K562 (cell line): ENCODE results near the gene BTBD16. TPM values are rescaled to one million over a fixed set of nuclear protein-coding genes. Genes with fewer than 3 reads are reported as not detected.

ENCODE experiments used
- ATAC-seq: fragments of 200-7000 bp; cut with Tn5 transposase; 3 replicates; pipeline ENCODE4 v1.9.1; 2020; ENCODE audit warnings: moderate library complexity
- BruUV-seq: library from RNA; stranded (reverse); fragments of 400-500 nt; replicated peaks from 2 replicates; lab custom pipeline; 2021; lab: Mats Ljungman, UMichigan
- CTCF ChIA-PET: fragments of 300-600 bp; formaldehyde crosslinking; extraction: SDS; loops from one replicate; lab custom pipeline; 2021; ENCODE audit warnings: low intra/inter-chr PET ratio; lab: Yijun Ruan, JAX
- POLR2A ChIA-PET: fragments of 300-600, 350-650 bp; sonication (Branson Sonifier 250); formaldehyde crosslinking; extraction: SDS; loops from one replicate; lab custom pipeline; 2021; ENCODE audit warnings: antibody characterized with exemption, inconsistent platforms; lab: Yijun Ruan, JAX
- DNase-seq, 4 experiments: peaks; one replicate each; pipeline versions ENCODE4 v3.0.0 to v3.0.0-alpha.2; 2011 to 2018; ENCODE audit warnings: low spot score in 3 of 4, mixed read lengths in 3 of 4; ENCODE audit errors: extremely low read depth in 1 of 4
- FAIRE-seq: peaks from 2 replicates; lab custom pipeline; 2011; peaks lifted over from hg19 to GRCh38; lab: Jason Lieb, UNC
- H2AFZ ChIP-seq: 2 replicates; pipeline ENCODE4 v1.6.0; 2011; ENCODE audit warnings: low read depth, low read length, control low read depth, inconsistent platforms
- H3K27ac ChIP-seq: fragments of 200-600 bp; 3 replicates; pipeline ENCODE4 v1.8.0; 2011; ENCODE audit warnings: low read depth, mild to moderate bottlenecking, control low read depth, inconsistent platforms, low read length, moderate library complexity, mixed read lengths; ENCODE audit errors: extremely low read depth
- H3K27me3 ChIP-seq, 2 experiments: fragments of 300-600 bp in 1 of 2; 2 replicates in 1 of 2; 3 replicates in 1 of 2; pipeline versions ENCODE4 v1.6.0 to v1.8.0; 2011; ENCODE audit warnings: inconsistent platforms in 2 of 2, low read length in 2 of 2, mild to moderate bottlenecking in 1 of 2, mixed read lengths in 1 of 2, moderate library complexity in 1 of 2; ENCODE audit not compliant: control insufficient read depth in 2 of 2, insufficient read depth in 2 of 2
- H3K36me3 ChIP-seq: fragments of 300-600 bp; 3 replicates; pipeline ENCODE4 v1.8.0; 2011; ENCODE audit warnings: mild to moderate bottlenecking, low read length, inconsistent platforms; ENCODE audit not compliant: control insufficient read depth, insufficient read depth
- H3K4me1 ChIP-seq, 2 experiments: fragments of 200-600 bp in 1 of 2; replicated peaks in 1 of 2; 2 replicates in 1 of 2; 3 replicates in 1 of 2; pipeline versions ENCODE4 v1.5.1 to v1.8.0; 2011; ENCODE audit warnings: inconsistent platforms in 2 of 2, low read length in 2 of 2, mild to moderate bottlenecking in 1 of 2, mixed read lengths in 1 of 2, moderate library complexity in 1 of 2; ENCODE audit not compliant: control insufficient read depth in 2 of 2, insufficient read depth in 2 of 2
- H3K4me2 ChIP-seq: 2 replicates; pipeline ENCODE4 v1.6.1; 2011; ENCODE audit warnings: low read length, control low read depth, inconsistent platforms, mixed read lengths; ENCODE audit not compliant: insufficient read depth
- H3K4me3 ChIP-seq: fragments of 200-600 bp; sonication (generic), shearing (Covaris generic); 2 replicates; pipeline ENCODE4 v1.5.1; 2016; ENCODE audit warnings: control low read depth, inconsistent platforms
- H3K79me2 ChIP-seq: fragments of 200-600 bp; 3 replicates; pipeline ENCODE4 v1.8.0; 2011; ENCODE audit warnings: low read length, inconsistent platforms; ENCODE audit not compliant: control insufficient read depth, insufficient read depth
- H3K9ac ChIP-seq, 2 experiments: 2 replicates each; pipeline versions ENCODE4 v1.6.0 to v1.6.1; 2011; ENCODE audit warnings: low read depth in 2 of 2, low read length in 2 of 2, control low read depth in 1 of 2, inconsistent platforms in 1 of 2, mild to moderate bottlenecking in 1 of 2, mixed read lengths in 1 of 2; ENCODE audit not compliant: insufficient read depth in 1 of 2
- H3K9me1 ChIP-seq: one replicate; pipeline ENCODE4 v1.6.0; 2011; ENCODE audit warnings: inconsistent platforms, mild to moderate bottlenecking, low read length, moderate library complexity; ENCODE audit not compliant: control insufficient read depth, insufficient read depth
- H3K9me3 ChIP-seq: replicated peaks from 2 replicates; pipeline ENCODE4 v1.5.1; 2011; ENCODE audit warnings: low read depth, low read length, inconsistent platforms; ENCODE audit not compliant: control insufficient read depth, insufficient read depth
- H4K20me1 ChIP-seq: replicated peaks from 2 replicates; pipeline ENCODE4 v1.6.1; 2011; ENCODE audit warnings: low read length, inconsistent platforms, mixed read lengths; ENCODE audit not compliant: control insufficient read depth, insufficient read depth
- ATF2 ChIP-seq: sonication (generic); formaldehyde crosslinking; IDR thresholded peaks from 2 replicates; pipeline ENCODE4 v1.8.1; 2022; ENCODE audit warnings: missing genetic modification reagents
- BDP1 ChIP-seq: IDR thresholded peaks from 3 replicates; pipeline ENCODE4 v1.6.1; 2011; ENCODE audit not compliant: insufficient read length, insufficient read depth
- FOSL1 ChIP-seq: fragments of 200-800 bp; sonication (Bioruptor generic); conservative IDR thresholded peaks from 2 replicates; pipeline ENCODE4 v1.6.1; 2016; ENCODE audit warnings: missing genetic modification characterization, missing compliant biosample characterization
- HES1 ChIP-seq: fragments of 450-650 bp; IDR thresholded peaks from 2 replicates; pipeline ENCODE4 v1.6.1; 2016; ENCODE audit warnings: low read depth, mild to moderate bottlenecking, moderate library complexity
- MYNN ChIP-seq, 2 experiments: sonication (generic); formaldehyde crosslinking in 1 of 2; IDR thresholded peaks; 2 replicates each; pipeline versions ENCODE4 v1.5.0 to v1.6.1; 2016 to 2020; ENCODE audit warnings: antibody characterized with exemption in 1 of 2, missing genetic modification reagents in 1 of 2
- SP2 ChIP-seq: IDR thresholded peaks from 2 replicates; pipeline ENCODE4 v1.6.1; 2011; ENCODE audit warnings: mild to moderate bottlenecking, low read depth, low read length, moderate library complexity; ENCODE audit not compliant: poor library complexity, severe bottlenecking; ENCODE audit errors: extremely low read depth
- THRAP3 ChIP-seq: fragments of 450-650 bp; IDR thresholded peaks from 2 replicates; pipeline ENCODE4 v1.6.1; 2016; ENCODE audit warnings: mild to moderate bottlenecking, inconsistent platforms, borderline replicate concordance
- TRIM28 ChIP-seq: fragments of 450-650 bp; IDR thresholded peaks from 2 replicates; pipeline ENCODE4 v1.6.1; 2017
- ZBTB9 ChIP-seq: fragments of 450-650 bp; formaldehyde crosslinking; IDR thresholded peaks from 2 replicates; pipeline ENCODE4 v1.4.0; 2020; ENCODE audit warnings: mild to moderate bottlenecking, moderate library complexity
- ZNF551 ChIP-seq: fragments of 250-450 bp; sonication (Bioruptor Pico); IDR thresholded peaks from 2 replicates; pipeline ENCODE4 v1.5.0; 2021; ENCODE audit warnings: mild to moderate bottlenecking, moderate library complexity
- ZNF639 ChIP-seq, 2 experiments: fragments of 200-800 bp in 1 of 2; sonication (Bioruptor generic) in 1 of 2; sonication (generic) in 1 of 2; formaldehyde crosslinking in 1 of 2; IDR thresholded peaks in 1 of 2; conservative IDR thresholded peaks in 1 of 2; 2 replicates each; pipeline versions ENCODE4 v1.5.0 to v1.6.1; 2016 to 2020; ENCODE audit warnings: missing compliant biosample characterization in 1 of 2, missing genetic modification characterization in 1 of 2, missing genetic modification reagents in 1 of 2
- WGBS: fragments of 100-300 bp; shearing (Covaris generic); methylation state at CpG from one replicate; pipeline ENCODE4 v1.1.6; 2016; ENCODE audit warnings: low coverage, mixed read lengths; ENCODE audit not compliant: insufficient coverage; ENCODE audit errors: missing lambda C conversion rate; 5-methylcytosine and 5-hydroxymethylcytosine counted together
- in situ Hi-C: fragments of 300-500 bp; cut with MboI; formaldehyde crosslinking; loops from 4 replicates; pipeline ENCODE4 v1.15.0; 2018; ENCODE audit warnings: inconsistent platforms, mixed read lengths
- intact Hi-C: fragments of 100-400 bp; cut with micrococcal nuclease; formaldehyde crosslinking; loops from 2 replicates; pipeline ENCODE4 v1.14.2; 2022
- polyA plus RNA-seq, 8 experiments: library from polyadenylated mRNA; depleted of rRNA in 4 of 8; stranded (reverse) in 5 of 8; unstranded in 3 of 8; fragments of >200 nt; fragmentation: Nextera tagmentation in 2 of 8; fragmentation: Illumina TruSeq in 1 of 8; extraction: Ambion mirVana in 2 of 8; extraction: Trizol in 1 of 8; gene quantifications; 2 replicates each; pipeline versions ENCODE4 v1.2.1 to v1.2.3, GENCODE V29; 2011 to 2014; ENCODE audit warnings: inconsistent platforms in 1 of 8, missing spikeins in 1 of 8
- total RNA-seq, 7 experiments: library from RNA; depleted of rRNA in 6 of 7; stranded (reverse); fragments of >200 nt in 6 of 7; fragmentation: Illumina TruSeq in 2 of 7; extraction: Trizol in 2 of 7; gene quantifications; 2 replicates each; pipeline versions ENCODE4 v1.2.1 to v1.2.3, GENCODE V29; 2011 to 2021; ENCODE audit warnings: low replicate concordance in 1 of 7

BTBD16 gene
- total and polyA plus RNA-seq, 9 of the 15 experiments (the other 6 are each of a cell fraction or from before 2014, with no cell fraction given): 0.11 TPM; not detected in 8

- ChIA-PET CTCF (no interaction called here), POLR2A (interaction anchor here (0.7 kb wide), 1 partner anchor 15 kb away, joined by 3 read pairs; the partner anchor contains the start of gene PLEKHA1)
- Histone ChIP-seq H3K4me2 (no peak overlapping the region), H4K20me1 (no peaks in the 10 kb centered on the region), H2AFZ (no peak overlapping the region), H3K79me2 (no peaks in the 10 kb centered on the region), H3K27ac (no peak overlapping the region), H3K36me3 (no peaks in the 10 kb centered on the region), H3K4me1 (no peaks in the 10 kb centered on the region), H3K9ac (no peak overlapping the region), H3K4me3 (no peak overlapping the region), H3K9me1 (no peaks in the 10 kb centered on the region), H3K27me3 (no peaks in the 10 kb centered on the region), H3K9me3 (no peaks in the 10 kb centered on the region)
- 0% methylated on average over 2 of the region's 2 CpGs for WGBS
- in situ Hi-C loops: no loop called here
- no peak for FAIRE-seq
- BruUV-seq: no TSS peak
- TF ChIP-seq ZNF551 (CRISPR knock-in tag): no peak
- no peak for TF ChIP-seq BDP1
- no peak for TF ChIP-seq TRIM28
- TF ChIP-seq ZBTB9 (CRISPR knock-in tag): no peak
- TF ChIP-seq FOSL1 (tag): no peak
- TF ChIP-seq THRAP3: no peak
- no peak for TF ChIP-seq ZNF639 (CRISPR knock-in tag; conservative IDR thresholded peaks at IDR 0.05 in 1 of 2, IDR thresholded peaks at IDR 0.05 in 1 of 2)
- TF ChIP-seq MYNN (IDR thresholded peaks at IDR 0.05): no peak
- no peak for TF ChIP-seq MYNN (CRISPR knock-in tag; IDR thresholded peaks at IDR 0.05)
- TF ChIP-seq ATF2 (CRISPR knock-in tag): no peak
- TF ChIP-seq HES1: no peak
- no peak for TF ChIP-seq SP2
- ATAC-seq: no peak
- DNase-seq: no peak
- intact Hi-C loops: no loop called here
Observed at GRCh38 chr10:122359621-122360020, 88.5 kb downstream of the BTBD16 start.
